WTC11 (cell line): ENCODE data around the gene HOXB13.

ENCODE experiments used
- ESRRA ChIP-seq: sonication (generic); formaldehyde crosslinking; IDR thresholded peaks from 2 replicates; pipeline ENCODE4 v1.8.1; 2022; ENCODE audit warnings: mild to moderate bottlenecking, missing genetic modification reagents, borderline replicate concordance
- SP1 ChIP-seq: sonication (generic); formaldehyde crosslinking; conservative IDR thresholded peaks from 2 replicates; pipeline ENCODE4 v1.8.1; 2022; ENCODE audit warnings: missing genetic modification reagents
- TF ChIP-seq, protein P1 (sequence below): sonication (generic); formaldehyde crosslinking; IDR thresholded peaks from 2 replicates; pipeline ENCODE4 v1.8.1; 2023; ENCODE audit warnings: mild to moderate bottlenecking, missing genetic modification reagents, moderate library complexity
- TF ChIP-seq, protein P2 (sequence below): fragments of 200-600 bp; IDR thresholded peaks from 2 replicates; pipeline ENCODE4 v1.8.0; 2022; ENCODE audit warnings: antibody characterized with exemption
- TF ChIP-seq, protein P3 (sequence below): sonication (generic); formaldehyde crosslinking; IDR thresholded peaks from 2 replicates; pipeline ENCODE4 v1.8.0; 2022; ENCODE audit warnings: mild to moderate bottlenecking, missing genetic modification reagents
- TF ChIP-seq, protein P4 (sequence below): sonication (generic); formaldehyde crosslinking; IDR thresholded peaks from 2 replicates; pipeline ENCODE4 v1.8.0; 2022; ENCODE audit warnings: mild to moderate bottlenecking, missing genetic modification reagents
- TF ChIP-seq, protein P5 (sequence below): sonication (generic); formaldehyde crosslinking; IDR thresholded peaks from 2 replicates; pipeline ENCODE4 v1.8.0; 2022; ENCODE audit warnings: mild to moderate bottlenecking, missing genetic modification reagents

DNA sequence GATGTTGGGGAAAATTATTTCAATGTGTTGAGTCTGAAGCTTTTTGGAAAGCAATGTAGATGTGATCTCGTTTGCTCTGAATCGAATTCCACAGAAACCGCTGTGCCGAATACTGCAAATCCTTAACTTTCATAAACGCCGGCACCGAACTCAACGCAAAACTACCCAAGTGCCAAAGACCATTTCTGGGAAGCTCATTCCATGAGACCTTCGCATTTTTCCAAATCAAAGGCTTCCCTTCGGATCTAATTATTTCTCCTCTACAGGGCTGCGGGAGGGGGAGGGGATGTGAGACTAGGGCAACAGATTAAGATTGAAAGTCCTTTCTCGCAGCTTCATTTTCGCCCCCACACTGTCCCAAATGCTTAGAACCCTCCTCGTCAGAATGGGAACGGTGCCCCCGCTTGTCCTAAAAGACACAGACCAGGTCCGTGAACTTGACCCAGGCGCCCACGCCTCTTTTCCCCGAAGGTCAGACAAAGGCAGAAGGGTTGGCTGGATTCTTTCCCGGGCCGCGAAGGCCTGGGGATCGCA lies 10.3 kb downstream of the HOXB13 start:
- TF ChIP-seq, protein P1, sequence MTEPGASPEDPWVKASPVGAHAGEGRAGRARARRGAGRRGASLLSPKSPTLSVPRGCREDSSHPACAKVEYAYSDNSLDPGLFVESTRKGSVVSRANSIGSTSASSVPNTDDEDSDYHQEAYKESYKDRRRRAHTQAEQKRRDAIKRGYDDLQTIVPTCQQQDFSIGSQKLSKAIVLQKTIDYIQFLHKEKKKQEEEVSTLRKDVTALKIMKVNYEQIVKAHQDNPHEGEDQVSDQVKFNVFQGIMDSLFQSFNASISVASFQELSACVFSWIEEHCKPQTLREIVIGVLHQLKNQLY (CRISPR knock-in tag), result no peak
- TF ChIP-seq, protein P2, sequence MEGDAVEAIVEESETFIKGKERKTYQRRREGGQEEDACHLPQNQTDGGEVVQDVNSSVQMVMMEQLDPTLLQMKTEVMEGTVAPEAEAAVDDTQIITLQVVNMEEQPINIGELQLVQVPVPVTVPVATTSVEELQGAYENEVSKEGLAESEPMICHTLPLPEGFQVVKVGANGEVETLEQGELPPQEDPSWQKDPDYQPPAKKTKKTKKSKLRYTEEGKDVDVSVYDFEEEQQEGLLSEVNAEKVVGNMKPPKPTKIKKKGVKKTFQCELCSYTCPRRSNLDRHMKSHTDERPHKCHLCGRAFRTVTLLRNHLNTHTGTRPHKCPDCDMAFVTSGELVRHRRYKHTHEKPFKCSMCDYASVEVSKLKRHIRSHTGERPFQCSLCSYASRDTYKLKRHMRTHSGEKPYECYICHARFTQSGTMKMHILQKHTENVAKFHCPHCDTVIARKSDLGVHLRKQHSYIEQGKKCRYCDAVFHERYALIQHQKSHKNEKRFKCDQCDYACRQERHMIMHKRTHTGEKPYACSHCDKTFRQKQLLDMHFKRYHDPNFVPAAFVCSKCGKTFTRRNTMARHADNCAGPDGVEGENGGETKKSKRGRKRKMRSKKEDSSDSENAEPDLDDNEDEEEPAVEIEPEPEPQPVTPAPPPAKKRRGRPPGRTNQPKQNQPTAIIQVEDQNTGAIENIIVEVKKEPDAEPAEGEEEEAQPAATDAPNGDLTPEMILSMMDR, result no peak
- TF ChIP-seq, protein P3, sequence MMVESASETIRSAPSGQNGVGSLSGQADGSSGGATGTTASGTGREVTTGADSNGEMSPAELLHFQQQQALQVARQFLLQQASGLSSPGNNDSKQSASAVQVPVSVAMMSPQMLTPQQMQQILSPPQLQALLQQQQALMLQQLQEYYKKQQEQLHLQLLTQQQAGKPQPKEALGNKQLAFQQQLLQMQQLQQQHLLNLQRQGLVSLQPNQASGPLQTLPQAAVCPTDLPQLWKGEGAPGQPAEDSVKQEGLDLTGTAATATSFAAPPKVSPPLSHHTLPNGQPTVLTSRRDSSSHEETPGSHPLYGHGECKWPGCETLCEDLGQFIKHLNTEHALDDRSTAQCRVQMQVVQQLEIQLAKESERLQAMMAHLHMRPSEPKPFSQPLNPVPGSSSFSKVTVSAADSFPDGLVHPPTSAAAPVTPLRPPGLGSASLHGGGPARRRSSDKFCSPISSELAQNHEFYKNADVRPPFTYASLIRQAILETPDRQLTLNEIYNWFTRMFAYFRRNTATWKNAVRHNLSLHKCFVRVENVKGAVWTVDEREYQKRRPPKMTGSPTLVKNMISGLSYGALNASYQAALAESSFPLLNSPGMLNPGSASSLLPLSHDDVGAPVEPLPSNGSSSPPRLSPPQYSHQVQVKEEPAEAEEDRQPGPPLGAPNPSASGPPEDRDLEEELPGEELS, result no peak
- TF ChIP-seq ESRRA (no peak), SP1 (CRISPR knock-in tag) (no peak)
- TF ChIP-seq, protein P4, sequence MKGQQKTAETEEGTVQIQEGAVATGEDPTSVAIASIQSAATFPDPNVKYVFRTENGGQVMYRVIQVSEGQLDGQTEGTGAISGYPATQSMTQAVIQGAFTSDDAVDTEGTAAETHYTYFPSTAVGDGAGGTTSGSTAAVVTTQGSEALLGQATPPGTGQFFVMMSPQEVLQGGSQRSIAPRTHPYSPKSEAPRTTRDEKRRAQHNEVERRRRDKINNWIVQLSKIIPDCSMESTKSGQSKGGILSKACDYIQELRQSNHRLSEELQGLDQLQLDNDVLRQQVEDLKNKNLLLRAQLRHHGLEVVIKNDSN (CRISPR knock-in tag), result no peak
- TF ChIP-seq, protein P5, sequence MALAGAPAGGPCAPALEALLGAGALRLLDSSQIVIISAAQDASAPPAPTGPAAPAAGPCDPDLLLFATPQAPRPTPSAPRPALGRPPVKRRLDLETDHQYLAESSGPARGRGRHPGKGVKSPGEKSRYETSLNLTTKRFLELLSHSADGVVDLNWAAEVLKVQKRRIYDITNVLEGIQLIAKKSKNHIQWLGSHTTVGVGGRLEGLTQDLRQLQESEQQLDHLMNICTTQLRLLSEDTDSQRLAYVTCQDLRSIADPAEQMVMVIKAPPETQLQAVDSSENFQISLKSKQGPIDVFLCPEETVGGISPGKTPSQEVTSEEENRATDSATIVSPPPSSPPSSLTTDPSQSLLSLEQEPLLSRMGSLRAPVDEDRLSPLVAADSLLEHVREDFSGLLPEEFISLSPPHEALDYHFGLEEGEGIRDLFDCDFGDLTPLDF, result no peak
